HG02571 (cell line): ENCODE results near the gene DHRSX.
"Not testable (repeated sequence)": the region's sequence is repeated elsewhere in the genome, so short reads cannot be mapped to it uniquely, and the experiment has no call there.

Experiments
- ATAC-seq: cut with Tn5 transposase; IDR thresholded peaks from one replicate; pipeline ENCODE4 v1.9.1; 2021; ENCODE audit warnings: mild to moderate bottlenecking, moderate library complexity; ENCODE audit not compliant: unreplicated experiment

The DHRSX gene

GRCh38 chrX:2369206-2369605 is 131.6 kb downstream of the DHRSX start:
- ATAC-seq, result no peak

DNA sequence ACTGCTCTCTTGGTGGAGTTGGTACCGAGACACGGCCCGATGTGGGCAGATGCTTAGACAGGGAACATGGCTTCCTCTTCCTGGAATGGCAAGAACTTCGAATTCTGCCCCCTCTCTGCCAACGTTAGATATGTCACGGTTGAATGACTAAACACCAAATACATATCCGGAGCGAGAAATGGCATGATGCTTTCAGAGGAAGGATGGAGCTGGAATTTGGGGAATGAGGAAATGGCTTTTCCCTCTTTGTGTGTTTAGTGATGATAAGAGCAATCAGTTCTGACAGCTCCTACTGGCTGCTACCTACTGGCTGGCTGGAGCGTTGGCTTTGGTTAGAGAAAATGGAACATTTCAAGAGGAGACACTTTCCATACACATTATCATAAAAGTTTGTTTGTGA is 140.0 kb downstream of the DHRSX start:
- no peak for ATAC-seq

- not testable (repeated sequence) for ATAC-seq
Observed at GRCh38 chrX:2359522-2359921, 141.3 kb downstream of the DHRSX start.

DNA sequence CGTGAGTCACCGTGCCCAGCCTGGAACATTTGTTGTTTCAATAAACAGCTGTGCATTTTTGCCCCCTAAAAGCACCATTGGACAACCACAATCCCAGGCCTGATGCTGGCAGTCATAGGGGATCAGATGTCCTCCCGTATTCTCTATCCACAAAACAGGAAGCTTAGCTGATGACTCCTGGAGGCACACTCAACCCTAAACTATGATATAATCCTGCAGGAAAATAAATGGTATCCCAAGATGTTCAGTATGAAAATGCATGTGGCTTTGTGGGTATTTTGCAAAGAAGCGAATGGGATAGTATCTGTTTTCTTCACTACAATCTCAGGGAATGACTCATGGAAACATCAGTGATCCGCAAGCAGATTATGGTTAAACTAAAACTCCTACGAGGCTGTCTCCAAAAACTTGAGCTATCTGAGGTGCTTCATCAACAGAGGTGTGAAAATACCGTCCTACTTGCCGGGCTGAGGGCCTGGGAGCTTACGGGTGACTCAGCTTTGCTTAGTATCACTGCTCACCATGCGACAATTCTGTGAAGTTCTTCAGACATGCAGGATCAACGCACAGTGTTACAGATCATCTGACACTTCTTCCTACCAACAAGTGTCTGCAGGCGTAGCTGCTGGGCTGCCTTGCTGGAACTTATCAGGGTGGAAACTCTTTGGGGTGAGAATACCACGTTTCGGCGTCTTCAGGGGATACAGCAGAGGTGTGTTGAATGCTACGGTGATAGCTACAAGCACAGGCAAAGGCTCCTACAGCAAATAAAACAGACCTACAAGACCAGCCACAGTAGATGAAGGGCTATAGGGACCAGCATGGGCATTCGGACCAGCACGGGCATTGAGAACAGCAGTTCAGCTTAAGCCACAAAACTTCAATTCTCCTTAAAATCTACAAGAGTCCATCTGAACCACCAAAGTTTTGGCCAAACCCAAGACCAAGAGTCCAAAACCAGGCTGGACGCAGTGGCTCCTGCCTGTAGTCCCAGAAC is 148.5 kb downstream of the DHRSX start:
- no peak for ATAC-seq

- no peak for ATAC-seq
Observed at GRCh38 chrX:2351321-2351720, 149.5 kb downstream of the DHRSX start.

DNA sequence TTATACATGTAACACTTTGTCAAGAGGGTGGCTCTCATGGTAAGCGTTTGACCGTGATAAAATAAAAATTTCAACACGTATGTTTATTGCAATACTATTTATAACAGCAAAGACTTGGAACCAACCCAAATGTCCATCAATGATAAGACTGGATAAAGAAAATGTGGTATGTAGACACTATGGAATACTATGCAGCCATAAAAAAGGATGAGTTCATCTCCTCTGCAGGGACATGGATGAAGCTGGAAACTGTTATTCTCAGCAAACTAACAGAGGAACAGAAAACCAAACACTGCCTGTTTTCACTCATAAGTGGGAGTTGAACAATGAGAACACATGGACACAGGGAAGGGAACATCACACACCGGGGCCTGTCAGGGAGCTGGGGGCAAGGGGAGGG is 150.1 kb downstream of the DHRSX start:
- ATAC-seq, result not testable (repeated sequence)

DNA sequence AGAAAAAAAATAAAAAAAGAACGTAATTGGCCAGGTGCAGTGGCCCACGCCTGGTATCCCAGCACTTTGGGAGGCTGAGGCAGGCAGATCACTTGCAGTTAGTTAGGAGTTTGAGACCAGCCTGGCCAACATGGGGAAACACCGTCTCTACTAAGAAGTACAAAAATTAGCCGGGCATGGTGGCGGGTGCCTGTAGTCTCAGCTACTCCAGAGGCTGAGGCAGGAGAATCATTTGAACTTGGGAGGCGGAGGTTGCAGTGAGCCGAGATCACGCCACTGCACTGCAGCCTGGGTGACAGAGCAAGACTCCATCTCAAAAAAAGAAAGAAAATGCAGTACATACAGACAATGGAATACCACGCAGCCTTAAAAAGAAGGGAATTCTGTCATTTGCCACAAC is 150.7 kb downstream of the DHRSX start:
- ATAC-seq, result not testable (repeated sequence)

DNA sequence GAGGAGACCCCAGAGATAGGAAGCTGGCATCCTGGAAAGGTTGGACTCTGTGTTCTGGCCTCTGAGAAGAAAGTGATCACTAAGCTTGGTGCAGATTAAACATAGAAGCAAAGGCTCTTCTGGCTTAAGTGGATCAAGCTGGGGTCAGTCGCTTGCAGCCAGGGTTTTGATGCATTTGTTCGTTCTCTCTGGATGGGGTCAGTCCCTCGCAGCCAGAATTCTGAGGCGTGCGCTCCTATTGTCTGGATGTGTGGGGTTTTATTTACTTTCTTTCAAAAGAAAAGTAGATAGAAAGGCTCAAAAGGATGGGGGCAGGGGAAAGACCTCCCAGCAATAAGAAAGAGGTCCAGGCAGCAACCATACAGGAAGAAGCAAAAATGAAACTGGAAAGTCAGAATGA is 152.6 kb downstream of the DHRSX start:
- ATAC-seq, result no peak

GRCh38 chrX:2346158-2346557 is 154.6 kb downstream of the DHRSX start:
- no peak for ATAC-seq

GRCh38 chrX:2345562-2345961 is 155.2 kb downstream of the DHRSX start:
- no peak for ATAC-seq

GRCh38 chrX:2343413-2343812 is 157.4 kb downstream of the DHRSX start:
- ATAC-seq, result no peak

GRCh38 chrX:2342874-2343273 is 157.9 kb downstream of the DHRSX start:
- no peak for ATAC-seq

GRCh38 chrX:2342281-2342688 is 158.5 kb downstream of the DHRSX start:
- ATAC-seq, result no peak

DNA sequence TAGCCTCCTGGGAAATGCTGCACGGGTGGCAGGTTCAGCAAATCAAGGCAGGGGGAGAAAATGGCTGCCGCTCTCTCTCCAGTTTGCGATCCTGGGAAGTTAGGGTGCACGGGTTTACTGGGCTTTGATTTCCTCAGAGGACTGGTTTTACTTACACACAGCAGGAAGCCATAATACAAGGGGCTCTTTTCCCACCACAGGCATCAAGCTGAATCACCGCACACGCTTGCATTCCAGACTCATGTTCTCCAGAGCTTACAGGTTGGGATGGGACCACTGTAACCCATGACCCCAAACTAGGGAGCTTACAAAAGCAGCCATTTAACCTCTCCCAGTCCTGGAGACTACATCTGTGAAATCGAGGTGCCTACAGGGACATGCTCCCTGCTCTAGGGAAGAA is 159.8 kb downstream of the DHRSX start:
- no peak for ATAC-seq

DNA sequence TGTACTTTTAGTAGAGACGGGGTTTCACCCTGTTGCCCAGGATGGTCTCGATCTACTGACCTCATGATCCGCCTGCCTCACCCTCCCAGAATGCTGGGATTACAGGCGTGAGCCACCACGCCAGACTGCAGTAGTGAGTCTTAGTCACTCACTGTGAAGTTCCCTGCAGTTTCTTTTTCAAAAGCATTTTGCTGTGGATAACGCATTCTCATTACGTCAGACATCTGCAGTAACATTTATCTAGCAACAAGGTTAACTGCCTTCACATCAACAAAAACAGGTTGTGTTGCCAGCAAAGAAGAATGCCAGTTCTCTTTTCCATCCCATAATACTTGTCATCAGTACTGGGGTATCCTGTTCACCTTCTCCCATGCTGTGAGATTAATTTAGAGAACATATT is 164.6 kb downstream of the DHRSX start:
- no peak for ATAC-seq

DNA sequence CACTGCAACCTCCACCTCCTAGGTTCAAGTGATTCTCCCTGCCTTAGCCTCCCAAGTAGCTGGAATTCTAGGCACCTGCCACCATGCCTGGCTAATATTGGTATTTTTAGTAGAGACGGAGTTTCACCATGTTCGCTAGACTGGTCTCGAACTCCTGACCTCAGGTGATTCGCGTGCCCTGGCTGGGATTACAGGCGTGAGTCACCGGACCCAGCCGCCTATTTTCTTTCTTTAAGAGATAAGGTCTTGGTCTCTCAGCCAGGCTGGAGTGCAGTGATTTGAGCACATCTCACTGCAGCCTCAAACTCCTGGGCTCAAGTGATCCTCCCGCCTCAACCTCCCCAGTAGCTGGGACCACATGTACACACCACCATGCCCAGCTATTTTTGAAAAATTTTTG is 166.5 kb downstream of the DHRSX start:
- ATAC-seq, result no peak

DNA sequence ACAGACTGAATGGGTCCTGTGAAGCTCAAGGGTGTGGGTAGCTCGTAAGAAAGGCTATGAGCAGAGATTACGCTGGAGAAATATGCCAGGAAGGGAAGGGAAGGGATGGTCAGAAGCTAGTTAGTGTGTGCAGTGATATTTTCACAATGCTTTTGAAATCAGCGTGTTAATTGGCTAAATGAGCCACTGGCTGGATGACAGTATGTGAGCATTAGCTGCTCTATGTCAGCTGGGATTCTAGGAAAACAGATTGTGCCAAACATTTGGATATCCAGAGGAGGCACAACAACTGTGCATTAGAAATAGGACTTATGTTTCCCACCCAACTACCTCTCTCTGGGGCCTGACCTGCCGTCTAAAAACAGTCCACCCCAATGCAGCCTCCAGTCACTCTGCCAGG is 168.5 kb downstream of the DHRSX start:
- no peak for ATAC-seq

- no peak for ATAC-seq
Observed at GRCh38 chrX:2330910-2331309, 169.9 kb downstream of the DHRSX start.

DNA sequence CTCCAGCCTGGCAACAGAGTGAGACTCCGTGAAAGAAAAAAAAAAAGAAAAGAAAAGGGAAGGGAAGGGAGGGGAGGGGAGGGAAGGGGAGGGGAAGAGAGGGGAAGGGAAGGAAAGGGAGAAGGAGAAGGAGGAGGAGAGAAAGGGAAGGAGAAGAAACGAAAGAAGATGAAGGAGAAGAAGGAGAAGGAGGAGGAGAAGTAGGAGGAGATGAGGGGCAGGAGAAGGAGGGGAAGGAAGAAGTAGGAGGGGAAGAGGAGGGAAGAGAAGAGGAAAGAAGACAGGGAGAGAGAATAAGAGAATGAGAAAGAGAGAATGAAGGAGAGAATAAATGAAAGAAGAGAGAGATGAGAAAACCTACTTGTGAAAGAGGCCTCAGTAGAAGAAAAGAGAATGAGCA is 170.3 kb downstream of the DHRSX start:
- no peak for ATAC-seq

GRCh38 chrX:2327423-2327822 is 173.4 kb downstream of the DHRSX start:
- no peak for ATAC-seq

GRCh38 chrX:2325076-2325784 is 175.5 kb downstream of the DHRSX start:
- no peak for ATAC-seq

DNA sequence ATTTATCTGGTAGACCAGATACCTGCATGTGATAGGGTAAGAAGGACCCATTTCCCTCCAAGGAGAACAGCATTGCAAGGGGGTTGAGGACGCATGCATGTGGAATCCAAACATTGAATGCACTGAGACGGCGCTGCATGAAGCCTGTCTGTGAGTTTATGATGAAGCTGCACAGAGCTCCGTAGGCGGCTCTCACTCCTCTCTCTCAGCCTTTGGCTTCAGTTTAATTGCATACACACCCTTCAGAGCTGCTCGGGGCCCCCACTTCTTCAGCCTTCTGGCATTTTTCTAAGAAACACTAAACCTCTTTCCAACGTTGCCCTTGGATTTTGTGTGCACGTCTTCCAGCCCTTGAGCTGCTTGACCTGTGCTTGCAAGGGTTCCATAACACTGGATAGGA is 176.6 kb downstream of the DHRSX start:
- no peak for ATAC-seq
